GM18907 (cell line): ENCODE data around the gene EFCAB9.
"Not testable (repeated sequence)": the region's sequence is repeated elsewhere in the genome, so short reads cannot be mapped to it uniquely, and the experiment has no call there.

ENCODE experiments used
- ATAC-seq: cut with Tn5 transposase; IDR thresholded peaks from one replicate; pipeline ENCODE4 v1.9.1; 2021; ENCODE audit warnings: mild to moderate bottlenecking, moderate library complexity; ENCODE audit not compliant: unreplicated experiment

Gene EFCAB9

DNA sequence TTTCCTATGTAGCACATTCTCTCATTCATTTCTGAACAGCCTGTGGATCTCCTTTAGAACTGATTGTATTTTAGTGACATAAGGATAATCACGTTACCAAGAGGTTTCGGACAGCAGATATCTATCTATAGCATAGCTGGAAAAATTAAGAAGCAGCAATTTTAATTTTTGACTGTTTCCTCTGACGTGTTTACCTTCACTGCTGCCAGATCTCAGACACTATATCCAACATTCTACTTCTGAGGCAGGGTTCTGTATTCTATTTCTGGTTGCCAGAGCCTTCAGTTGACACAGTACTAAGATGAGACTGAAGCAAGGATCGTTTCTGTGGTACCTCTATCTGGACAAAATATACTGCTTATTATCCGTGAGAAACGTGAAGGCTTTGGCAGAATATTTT lies at the start of gene EFCAB9:
Gene EFCAB9, plus strand, starts transcription at position 301 of the 400 bp plus-strand sequence. Its CDS starts 1 bp downstream, at position 302.
- ATAC-seq: no peak

DNA sequence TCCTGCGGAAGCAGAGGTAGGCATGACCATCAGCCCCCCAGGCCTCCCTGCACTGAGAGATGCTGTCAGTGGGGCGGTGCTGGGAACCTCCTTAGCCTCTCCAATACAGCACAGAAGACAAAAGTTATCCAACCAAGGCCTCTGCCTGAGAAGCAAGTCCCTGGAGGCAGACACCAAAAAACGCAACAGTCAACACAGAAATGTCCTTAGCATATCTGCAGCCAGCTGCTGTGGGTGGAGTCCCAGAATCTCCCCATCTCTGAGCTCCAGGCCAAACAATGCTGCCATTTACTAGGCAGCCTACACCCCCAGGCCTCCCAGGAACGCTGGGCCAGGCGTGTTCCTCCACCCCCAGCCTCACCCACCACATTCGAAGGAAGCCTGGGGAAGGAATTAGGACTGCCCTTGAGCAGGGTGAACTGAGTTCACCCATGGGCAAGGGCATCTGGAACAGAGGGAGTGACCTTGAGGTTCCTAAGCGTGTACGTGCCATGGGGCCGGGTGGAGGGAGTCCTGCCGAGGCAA lies 49.6 kb upstream of the EFCAB9 start:
- peak; percentile 66 for ATAC-seq

DNA sequence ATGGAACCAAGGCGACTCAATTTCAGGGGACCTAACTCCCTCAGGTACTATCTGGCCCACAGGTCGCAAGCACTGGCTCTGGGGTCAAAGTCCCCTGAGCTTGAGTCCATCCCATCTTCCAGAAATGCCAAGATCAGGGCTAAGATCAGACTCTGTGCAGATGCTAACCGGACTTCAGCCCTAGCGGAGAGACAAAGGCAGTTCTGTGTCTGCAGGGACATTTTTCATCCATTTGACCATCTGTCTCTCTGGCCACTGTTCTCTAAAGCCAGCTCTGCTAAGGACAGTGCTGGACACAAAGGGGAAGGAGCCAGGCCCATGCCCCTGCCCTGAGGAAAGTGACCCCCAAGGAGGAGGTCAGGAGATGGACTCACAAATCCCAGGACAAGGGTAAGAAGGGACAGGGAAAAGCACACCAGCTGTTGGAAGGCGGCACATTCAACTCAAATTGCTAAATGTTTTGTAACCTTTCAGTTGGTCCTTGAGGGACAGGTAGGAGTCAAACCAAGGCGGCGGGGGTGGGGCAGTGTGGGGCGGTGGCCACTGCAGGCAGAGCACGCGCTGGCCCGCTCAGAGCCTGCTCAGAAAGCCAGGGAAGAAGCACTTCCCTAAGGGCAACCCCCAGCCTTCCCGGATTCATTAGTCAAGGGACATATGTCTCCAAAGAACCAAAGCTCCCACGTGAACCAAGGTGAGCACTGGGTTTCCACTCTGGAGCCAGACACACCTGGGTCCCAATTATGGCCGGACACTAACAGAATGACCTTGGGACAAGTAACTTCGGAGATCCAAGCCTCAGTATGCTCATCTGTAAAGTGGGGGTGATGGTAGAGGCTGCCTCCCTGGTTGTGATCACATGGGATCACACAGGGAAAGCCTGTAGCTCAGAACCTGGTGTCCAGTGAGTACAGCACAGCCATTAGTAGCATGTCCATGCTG lies 48.8 kb upstream of the EFCAB9 start:
- no peak for ATAC-seq

DNA sequence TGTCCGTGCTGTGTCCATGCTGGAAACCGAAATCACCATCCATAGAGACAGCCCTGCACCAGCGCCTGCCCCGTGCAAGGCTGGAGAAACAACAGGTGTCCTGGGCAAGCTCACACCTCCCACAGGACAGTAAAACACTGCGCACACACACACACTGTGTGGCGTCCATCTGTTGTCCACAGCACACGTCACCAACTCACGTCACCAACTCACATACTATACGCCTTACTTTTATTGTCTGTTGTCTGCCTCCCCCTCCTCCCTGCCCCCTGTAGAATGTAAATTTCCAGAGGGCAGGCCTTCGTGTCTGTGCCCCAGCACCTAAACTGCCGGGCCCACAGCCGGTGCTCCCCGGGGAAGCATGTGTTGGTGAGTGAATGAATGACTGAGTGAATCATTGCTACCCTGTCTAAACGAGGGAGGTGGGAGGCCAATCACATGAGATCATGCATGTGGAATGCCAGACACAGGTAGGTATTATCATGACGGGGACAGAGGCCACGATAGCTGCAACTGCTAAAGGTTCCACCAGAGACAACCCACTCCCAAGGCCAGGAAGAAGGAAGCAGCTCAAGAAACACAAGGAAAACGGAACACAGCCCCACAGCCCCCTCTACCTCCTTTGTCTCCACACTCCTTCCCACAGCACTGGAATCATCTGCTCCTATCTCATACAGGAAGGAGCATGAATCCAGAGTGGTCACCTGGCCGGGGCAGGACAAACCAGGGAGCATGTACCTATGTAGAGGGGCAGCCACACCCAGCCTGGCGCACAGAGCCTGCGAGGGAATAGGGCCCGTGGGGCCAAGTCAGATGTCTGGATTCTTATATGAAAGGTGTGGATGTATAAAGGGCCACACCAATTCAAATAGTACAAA lies 47.9 kb upstream of the EFCAB9 start:
- no peak for ATAC-seq

DNA sequence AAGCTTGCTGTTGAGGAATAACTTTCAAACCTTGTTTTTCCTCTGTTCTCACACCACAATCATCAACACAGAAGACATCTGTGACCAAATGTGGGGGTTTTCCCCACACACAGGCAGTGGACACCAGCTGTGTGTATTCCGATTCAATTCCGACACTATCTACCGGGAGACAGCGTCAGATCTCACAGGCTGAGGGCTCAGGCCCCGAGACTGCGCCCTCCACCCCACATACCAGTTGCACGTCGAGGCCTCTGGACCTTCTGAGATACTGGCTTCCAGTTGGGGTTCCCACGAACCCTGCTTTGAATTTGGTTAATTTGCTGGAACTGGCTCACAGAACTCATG lies 47.3 kb upstream of the EFCAB9 start:
- ATAC-seq: no peak

DNA sequence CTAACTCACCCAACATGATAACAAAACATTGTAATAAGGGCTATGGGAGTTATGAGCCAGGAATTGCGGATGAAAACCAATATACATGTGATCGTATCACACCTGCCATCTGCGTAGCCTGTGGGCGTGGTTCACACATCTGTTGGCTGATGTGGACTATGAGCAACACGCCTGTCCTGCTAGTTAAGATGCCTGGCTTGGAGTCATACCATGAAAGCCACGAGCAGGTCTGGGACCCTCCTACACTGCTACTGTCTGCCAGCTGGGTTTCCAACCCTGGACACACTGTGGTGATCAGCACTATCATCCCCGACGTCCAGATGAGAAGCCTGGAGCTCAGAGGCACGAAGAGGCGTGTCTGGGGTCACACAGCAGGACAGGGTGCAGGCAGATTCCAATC lies 46.1 kb upstream of the EFCAB9 start:
- no peak for ATAC-seq

DNA sequence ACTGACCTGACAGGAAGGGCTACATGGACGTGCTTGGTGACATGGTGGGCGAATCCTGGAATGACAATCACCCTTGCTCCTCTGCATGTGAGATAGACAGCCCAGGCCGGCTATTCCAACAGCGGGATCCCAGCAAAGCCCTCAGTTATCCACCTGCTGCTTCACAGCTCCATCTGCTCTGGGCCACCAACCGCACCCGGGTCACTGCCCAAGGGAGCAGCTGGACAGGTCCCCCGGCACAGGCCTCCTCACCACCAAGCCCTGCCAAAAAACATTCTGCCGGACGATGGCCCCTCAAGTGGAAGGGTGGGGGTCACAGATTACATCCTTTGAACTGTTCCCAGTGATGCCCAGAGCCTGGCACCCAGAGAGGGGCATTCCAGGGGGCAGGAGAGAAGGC lies 45.6 kb upstream of the EFCAB9 start:
- no peak for ATAC-seq

DNA sequence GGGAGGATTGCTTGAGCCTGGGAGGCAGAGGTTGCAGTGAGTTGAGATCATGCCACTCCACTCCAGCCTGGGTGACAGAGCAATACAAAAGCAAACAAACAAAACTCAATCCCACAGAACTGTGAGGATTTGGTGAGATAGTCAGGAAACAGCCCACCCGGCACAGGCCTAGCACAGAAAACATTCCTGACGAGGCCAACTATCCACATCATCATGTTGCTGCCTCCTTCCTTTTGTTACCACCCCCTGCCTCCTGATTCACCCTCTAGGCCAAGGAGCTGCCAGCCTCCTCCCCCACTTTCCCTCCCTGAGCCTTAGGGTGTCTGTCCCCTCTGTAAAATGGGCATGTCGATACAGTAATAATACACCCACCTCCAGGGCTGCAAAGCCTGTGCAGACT lies 44.9 kb upstream of the EFCAB9 start:
- ATAC-seq: no peak

DNA sequence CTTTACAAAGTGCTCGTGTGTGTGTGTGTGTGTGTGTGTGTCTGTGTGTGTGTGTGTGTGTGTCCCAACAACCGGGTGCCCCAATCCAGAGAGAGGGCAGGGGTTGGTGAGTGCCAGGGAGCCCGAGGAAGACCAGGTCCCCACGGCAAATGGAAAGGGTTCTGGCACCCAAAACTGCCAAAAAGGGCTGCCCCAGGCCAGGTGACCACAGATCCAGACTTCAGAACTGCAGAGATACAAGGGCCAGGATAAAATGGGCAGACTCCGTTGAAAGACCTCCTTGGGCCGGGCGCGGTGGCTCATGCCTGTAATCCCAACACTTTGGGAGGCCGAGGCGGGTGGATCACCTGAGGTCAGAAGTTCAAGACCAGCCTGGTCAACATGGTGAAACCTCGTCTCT lies 44.5 kb upstream of the EFCAB9 start:
- ATAC-seq: not testable (repeated sequence)

DNA sequence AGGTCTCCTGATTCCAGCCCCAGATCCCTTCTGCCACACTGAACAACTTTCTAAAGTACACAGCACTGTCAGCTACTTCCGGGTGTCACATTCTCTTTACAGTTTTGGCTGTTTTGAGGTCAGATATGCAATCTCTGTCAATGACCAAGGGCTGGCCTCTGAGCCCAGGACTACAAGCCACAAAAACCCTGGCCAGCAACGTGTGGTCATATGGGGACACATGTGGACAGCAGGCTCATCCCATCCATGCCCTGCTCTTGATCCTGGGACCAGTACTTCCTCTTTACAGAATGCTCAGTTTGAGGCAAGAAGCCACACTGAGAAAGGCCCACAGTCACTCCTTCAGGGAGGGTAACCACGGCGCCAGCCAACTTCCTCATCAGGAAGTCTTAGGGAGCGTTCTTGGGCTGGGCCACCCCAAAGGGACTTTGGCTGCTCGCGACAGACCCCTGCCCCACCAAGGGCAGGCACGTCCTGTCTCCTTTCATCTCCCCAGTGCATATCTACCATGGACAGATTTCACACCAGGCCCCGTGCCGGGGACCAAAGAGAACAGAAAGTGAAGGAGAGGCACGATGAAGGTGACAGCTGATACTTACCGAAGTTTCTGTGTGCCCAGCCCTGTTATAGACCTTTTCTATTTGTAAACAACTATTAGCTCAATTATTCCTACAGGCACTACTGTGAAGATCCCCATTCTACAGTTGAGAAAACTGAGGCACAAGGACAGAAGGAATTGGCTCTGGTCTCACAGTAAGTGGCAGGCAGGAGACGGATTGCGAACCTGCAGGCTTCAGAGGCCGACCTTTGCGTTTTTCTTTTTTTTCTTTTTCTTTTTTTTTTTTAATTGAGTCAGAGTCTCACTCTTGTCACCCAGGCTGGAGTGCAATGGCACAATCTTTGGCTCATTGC lies 43.2 kb upstream of the EFCAB9 start:
- ATAC-seq: peak; percentile 72

DNA sequence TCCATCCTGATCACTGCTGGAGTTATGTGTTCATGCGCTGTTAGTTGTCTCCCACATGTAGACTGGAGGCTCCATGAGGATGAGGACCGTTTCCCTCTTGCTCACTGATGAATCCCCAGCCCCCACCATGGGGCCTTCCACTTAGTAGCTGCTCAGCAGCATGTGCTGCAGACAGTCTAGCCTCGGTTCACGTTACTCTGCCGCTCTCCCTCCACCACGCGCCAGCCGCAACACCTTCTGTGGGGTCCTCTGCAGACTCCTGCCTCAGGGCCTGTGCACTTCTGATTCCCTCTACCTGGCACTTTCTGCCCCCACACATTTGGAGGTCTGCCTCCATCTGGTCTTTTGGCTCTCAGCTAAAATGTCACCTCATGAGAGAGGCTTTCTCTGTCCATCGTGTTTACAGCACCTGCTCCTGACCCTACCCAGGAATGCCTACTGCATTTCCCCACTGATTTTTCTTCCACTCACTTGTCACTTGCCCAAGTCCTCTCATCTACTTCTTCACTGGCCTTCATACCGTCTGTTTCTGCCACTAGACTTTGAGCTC lies 42.2 kb upstream of the EFCAB9 start:
- no peak for ATAC-seq

DNA sequence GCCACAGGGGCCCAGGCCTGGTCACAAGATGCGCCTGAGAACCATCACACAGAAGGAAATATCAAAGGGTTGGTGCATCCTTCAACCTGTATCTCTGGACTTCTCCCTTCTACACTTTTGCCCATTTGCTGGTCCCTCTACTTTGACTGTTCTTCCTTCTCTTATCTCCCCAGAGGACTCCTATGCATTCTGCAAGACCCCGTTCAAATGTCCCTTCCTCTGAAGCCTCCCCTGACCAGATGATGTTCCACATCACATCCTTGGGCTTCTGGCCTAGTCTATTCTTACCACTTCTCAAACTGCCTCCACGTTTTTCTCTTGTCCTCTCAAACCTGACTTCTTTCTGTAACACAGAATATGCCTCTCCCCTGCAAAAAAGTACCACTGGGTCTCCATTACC lies 40.3 kb upstream of the EFCAB9 start:
- ATAC-seq: no peak

DNA sequence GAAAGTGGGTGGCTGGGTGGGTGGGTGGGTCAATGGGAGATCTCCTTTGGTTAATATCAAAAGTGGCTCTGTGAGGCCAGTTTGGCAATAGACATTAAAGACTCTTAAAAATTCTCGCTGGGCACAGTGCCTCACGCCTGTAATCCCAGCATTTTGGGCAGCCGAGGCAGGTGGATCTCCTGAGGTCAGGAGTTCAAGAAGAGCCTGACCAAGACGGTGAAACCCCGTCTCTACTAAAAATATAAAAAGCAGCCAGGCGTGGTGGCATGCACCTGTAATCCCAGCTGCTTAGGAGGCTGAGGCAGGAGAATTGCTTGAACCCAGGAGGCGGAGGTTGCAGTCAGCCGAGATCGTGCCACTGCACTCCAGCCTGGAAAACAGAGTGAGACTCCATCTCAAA lies 38.9 kb upstream of the EFCAB9 start:
- ATAC-seq: not testable (repeated sequence)

DNA sequence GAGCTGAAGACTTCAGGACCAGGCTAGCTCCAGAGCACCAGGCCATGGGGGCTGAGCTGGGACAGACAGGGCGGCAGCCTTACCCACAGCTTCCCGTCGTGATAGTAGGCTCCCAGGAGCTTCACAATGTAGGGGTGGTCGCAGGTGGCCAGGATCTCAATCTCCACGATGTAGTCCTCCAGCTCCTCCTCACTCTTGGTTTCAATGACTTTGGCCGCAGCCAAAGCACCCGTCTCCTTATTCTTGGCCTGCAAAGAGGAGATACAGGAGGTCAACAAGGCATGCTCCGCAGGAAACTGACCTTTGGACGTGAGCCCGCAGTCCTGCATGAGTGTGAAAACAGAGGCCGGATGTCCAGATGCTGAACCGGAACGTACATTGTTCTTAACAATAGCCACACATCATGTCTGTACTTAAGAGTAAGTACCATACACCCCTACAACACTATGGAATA lies 37.4 kb upstream of the EFCAB9 start:
- no peak for ATAC-seq

DNA sequence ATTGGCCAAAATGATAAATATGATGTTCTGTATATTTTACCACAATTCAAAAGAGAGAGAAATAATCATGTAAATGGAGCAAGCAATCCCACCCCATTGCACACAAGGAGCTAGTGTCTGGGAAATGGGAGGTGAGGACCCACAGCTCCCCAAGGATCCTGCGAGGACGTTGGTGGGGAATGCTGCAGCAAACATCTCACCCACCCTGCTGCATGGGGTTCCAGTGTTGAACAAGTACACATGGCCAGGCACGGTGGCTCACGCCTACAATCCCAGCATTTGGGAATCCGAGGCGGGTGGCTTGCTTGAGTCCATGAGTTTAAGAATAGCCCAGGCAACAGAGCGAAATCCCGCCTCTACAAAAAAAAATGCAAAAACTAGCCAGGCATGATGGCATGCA lies 35.0 kb upstream of the EFCAB9 start:
- no peak for ATAC-seq

DNA sequence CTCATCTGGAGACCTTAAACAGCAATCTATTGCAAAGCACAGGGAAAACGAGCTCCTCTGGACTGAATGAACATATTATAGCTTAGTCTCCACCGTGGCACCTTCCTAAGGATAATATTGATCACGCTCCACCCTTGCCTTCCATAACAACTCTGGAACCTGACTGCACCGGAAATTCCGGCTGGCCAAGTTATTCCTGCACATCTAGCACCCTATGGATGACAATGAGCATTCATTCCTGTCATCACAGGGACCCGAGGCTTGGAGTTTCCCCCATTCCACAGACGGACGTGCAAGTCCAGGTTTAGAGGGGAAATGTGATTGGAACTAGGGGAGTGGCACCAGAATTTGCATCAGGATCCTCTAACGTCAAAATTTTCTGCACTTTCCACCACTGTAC lies 33.5 kb upstream of the EFCAB9 start:
- ATAC-seq: no peak

DNA sequence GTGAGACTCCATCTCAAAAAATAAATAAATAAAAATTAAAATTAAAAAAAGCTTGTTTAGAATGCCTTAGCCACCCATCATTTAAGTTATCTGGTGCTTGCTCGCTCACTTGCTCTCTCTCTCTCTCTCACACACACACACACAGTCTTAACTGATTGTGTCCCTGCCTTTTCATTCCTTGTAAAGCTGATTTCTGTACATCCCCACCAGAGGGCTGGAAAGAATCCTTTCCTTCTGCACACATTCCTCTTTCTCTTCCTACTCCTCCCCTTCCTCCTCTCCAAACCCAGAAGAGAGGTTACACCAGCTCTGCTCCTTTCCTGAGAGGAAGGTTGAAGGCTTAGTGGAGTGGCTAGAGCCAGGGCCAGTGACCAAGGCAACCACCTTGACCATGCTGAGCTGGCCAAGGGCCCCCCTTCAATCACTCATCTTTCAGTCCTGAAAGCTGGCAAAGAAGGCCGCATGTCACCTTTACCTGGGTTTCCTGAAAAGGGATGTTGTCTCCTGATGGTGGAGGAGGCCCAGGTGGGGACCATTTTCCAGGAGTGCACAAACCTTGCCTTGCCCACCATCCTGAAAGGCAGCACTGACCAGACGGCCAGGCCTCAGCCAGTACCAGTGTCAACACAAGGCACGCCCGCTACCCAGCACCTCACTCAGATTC lies 31.5 kb upstream of the EFCAB9 start:
- no peak for ATAC-seq

DNA sequence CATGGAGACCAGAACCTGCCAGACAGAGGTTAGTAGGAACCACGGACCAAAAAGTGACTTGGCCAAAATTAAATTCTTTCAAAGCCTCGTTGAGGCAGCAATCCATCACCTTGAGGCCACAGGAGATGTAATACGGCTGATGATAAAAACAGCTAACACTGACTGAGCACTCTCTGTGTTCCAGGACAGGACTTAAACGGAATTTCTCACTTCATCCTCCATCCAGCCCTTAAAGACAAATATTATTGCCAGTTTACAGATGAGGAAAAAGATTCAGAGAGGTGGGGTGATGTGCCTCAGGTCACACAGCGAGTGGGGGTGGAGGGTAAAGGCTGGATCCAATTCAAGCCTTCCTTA lies 31.0 kb upstream of the EFCAB9 start:
- no peak for ATAC-seq

DNA sequence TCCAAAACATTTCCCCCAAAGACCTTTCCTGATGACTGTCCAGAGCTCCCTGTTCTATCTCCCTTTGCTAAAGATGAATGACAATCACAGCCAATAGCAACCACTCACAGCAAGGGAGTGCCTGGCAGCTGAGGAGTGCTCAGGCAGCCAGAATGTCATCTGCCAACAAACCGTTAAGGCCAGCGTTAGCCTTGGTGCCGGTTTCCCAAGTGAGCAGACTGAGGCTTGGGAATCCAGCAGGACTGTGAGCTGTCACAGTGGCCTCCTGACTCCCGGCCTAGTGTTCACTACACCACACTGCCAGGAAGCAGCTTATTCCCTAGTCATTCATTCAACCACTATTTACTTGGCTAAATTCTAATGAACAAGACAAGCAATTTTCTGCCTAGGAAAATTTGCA lies 30.6 kb upstream of the EFCAB9 start:
- ATAC-seq: no peak

DNA sequence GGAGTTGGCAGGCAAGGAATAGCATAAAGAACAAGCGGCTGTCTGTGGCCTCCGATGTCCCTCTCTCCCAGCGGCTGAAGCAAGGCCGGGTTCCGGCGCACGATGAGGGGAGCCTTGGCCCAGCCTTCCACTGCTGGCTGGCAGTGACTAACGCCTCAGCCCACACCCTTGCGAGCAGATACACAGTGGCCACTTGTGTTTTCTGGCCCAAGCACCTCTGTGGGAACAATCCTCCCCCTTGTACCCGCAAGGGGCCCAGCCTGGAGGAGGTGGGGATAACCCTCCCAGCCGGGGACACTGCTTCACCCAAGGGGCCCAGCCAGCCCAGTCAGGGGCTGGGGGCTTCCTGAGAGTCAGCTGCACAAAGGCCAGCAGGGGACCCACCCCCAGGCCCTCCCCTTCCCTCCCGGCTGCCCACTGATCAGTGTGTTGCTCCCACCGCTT lies 29.2 kb upstream of the EFCAB9 start:
- ATAC-seq: no peak
